ENCODE results near the gene ITPKB. TPM values are rescaled to one million over a fixed set of nuclear protein-coding genes. Genes with fewer than 3 reads are reported as not detected.

Gene ITPKB
- total RNA-seq, 6 experiments from 2014 or later = 1.7 to 3.0 (median 2.2) TPM

DNA sequence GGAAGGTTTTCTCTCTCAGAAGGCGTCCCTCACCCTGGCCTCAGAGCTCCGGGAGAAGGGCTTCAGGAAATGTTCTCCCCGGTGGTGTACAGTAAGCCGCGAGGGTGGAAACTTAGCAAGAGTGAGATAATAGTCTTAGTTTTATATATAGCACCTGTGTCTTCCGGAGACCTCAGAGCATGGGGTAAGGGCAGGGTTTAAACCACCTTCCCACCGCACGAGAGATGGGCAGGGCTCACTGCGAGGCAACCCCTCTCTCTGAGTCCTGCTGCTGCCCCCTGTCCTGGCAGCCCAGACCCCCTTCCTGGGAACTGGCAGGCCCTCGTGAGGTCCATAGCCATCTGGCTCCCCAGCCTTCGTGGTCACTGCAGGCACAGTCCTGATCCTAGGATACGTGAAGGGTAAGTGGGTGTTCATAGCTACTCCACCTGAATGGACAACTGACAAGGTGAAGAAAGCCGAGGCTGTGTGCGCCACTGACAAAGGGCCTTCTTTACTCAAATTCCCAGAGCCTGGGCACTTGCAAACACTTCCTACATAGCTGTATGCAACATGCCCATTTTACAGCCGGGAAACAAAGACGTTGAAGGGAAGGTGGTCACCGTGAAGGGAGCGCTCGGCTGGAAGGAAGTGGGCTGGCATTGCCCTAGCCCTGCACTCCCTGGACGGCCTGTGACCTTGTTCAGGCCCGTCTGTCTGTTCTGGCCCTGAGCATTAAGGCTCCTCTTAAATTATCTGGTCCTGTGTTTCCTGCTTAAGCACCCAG, 26.9 kb downstream of the ITPKB start:
- TF ChIP-seq, protein P1, sequence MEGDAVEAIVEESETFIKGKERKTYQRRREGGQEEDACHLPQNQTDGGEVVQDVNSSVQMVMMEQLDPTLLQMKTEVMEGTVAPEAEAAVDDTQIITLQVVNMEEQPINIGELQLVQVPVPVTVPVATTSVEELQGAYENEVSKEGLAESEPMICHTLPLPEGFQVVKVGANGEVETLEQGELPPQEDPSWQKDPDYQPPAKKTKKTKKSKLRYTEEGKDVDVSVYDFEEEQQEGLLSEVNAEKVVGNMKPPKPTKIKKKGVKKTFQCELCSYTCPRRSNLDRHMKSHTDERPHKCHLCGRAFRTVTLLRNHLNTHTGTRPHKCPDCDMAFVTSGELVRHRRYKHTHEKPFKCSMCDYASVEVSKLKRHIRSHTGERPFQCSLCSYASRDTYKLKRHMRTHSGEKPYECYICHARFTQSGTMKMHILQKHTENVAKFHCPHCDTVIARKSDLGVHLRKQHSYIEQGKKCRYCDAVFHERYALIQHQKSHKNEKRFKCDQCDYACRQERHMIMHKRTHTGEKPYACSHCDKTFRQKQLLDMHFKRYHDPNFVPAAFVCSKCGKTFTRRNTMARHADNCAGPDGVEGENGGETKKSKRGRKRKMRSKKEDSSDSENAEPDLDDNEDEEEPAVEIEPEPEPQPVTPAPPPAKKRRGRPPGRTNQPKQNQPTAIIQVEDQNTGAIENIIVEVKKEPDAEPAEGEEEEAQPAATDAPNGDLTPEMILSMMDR (IDR thresholded peaks at IDR 0.05) = no peak
- H3K27me3 Mint-ChIP-seq (ENCODE audit: insufficient read depth) = no peaks in the 10 kb centered on the region
- DNase-seq = no peak
- H3K4me3 Mint-ChIP-seq = no peak overlapping the region
- no peak overlapping the region for H3K27ac Mint-ChIP-seq
- peaks cover 4% of the 10 kb centered on the region; the same call in 1 of the 2 replicates for H3K36me3 Mint-ChIP-seq (ENCODE audit: low read depth)
- no peaks in the 10 kb centered on the region; the same call in 1 of the 2 replicates for H3K9me3 Mint-ChIP-seq
- peaks cover 31% of the 10 kb centered on the region for H3K4me1 Mint-ChIP-seq (ENCODE audit: low read depth)

DNA sequence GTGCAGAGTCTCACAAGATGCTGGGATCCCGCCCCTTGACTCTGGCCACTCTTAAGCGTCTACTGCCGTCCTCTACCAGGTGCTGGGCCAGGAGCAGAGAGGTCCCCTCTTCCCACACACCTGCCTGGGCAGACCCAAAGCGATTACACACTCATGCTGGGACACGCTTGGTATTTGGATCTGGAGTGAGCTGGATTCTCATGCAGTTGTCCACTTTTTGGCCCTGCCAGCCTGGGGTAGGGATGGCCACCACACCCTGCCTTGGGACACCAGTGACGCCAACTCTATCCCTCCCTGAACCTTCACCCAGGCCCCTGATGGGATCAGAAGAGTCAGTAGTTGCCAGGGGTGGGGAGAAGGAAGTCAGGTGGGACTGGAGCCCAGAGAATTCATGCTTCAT, 28.6 kb downstream of the ITPKB start:
- H3K27me3 Mint-ChIP-seq (ENCODE audit: insufficient read depth) = no peaks in the 10 kb centered on the region
- no peaks in the 10 kb centered on the region; the same call in 1 of the 2 replicates for H3K9me3 Mint-ChIP-seq
- no peak for DNase-seq
- H3K4me3 Mint-ChIP-seq = no peak overlapping the region
- TF ChIP-seq, protein P1 (IDR thresholded peaks at IDR 0.05) = no peak
- no peak overlapping the region for H3K27ac Mint-ChIP-seq
- H3K36me3 Mint-ChIP-seq (ENCODE audit: low read depth) = peaks cover 4% of the 10 kb centered on the region; the same call in 1 of the 2 replicates
- H3K4me1 Mint-ChIP-seq (ENCODE audit: low read depth) = peaks cover 29% of the 10 kb centered on the region

DNA sequence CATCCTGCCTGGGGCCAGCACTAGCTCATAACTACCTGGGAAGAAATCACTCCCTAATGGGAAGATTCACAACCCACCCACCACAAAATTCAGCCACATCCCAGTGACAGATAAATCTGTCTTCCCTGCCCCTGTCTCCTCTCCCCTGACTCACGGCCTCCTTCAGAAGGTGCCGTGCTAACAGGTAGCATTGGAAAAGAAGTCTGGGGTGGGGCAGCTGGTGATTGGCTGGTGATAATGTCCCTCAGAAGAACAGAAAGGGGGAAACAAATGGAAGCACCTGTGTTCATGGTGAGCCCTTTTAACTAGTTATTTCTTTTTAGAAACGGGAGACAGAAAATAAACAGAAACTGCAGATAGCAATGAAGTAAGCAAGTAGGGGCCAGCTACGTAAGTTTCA, 29.1 kb downstream of the ITPKB start:
- Mint-ChIP-seq H3K9me3 (no peaks in the 10 kb centered on the region; the same call in 1 of the 2 replicates), H3K4me3 (no peak overlapping the region), H3K27me3 (ENCODE audit: insufficient read depth) (no peaks in the 10 kb centered on the region), H3K27ac (no peak overlapping the region), H3K36me3 (ENCODE audit: low read depth) (peaks cover 4% of the 10 kb centered on the region; the same call in 1 of the 2 replicates), H3K4me1 (ENCODE audit: low read depth) (peaks cover 29% of the 10 kb centered on the region)
- TF ChIP-seq, protein P1 (IDR thresholded peaks at IDR 0.05) = no peak
- DNase-seq = no peak

DNA sequence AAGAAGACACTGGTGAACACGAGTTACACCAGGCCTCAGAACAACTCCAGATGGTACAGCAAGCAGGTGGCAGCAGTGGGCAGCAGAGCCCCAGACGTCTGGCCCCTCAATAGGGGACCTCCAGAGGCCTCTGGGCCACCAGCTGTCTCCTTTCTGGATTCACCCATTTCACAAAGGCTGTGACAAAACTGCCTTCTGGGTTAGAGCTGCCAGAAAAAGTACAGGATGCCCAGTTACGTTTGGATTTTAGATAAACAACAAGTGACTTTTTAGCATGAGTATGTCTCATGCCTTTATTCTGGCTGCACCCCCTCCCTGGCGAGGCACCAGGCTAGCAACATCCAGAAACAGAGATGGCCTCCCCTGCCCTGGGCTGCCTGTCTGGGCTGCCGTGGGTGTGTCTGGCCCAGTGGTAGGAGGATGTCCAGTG, 30.1 kb downstream of the ITPKB start:
- H3K4me3 Mint-ChIP-seq = no peak overlapping the region
- peak overlapping the region; percentile 79 for H3K27ac Mint-ChIP-seq
- DNase-seq = no peak
- no peaks in the 10 kb centered on the region for H3K36me3 Mint-ChIP-seq (ENCODE audit: low read depth)
- H3K27me3 Mint-ChIP-seq (ENCODE audit: insufficient read depth) = no peaks in the 10 kb centered on the region
- peaks cover 33% of the 10 kb centered on the region for H3K4me1 Mint-ChIP-seq (ENCODE audit: low read depth)
- no peaks in the 10 kb centered on the region for H3K9me3 Mint-ChIP-seq
- TF ChIP-seq, protein P1 (IDR thresholded peaks at IDR 0.05) = no peak; the same call in 1 of the 2 replicates

DNA sequence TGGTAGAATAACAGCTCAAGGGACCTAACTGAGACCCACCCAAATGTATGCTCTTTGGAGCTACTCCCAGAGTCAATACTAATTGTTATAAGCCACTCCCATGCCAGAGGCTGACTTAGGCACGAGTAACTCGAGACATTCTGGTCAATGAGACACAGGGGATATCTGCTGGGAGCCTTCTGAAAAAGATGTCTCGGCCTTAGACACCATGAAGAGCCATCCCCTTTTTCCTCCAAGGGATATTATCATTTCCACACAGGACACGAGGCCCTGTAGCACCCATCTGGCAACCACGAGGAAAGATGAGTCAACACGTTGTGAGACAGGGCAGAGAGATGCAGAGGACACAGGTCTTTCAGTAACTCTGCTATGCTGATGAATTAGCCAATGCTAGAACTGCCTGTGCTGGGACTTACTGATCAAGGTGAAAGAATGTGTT, 30.7 kb downstream of the ITPKB start:
- no peaks in the 10 kb centered on the region for H3K27me3 Mint-ChIP-seq (ENCODE audit: insufficient read depth)
- TF ChIP-seq, protein P1 (IDR thresholded peaks at IDR 0.05) = no peak
- 0 out of 2 replicates have a peak overlapping the region, but pooled peaks have one; percentile 16 for H3K4me3 Mint-ChIP-seq
- H3K27ac Mint-ChIP-seq = peak overlapping the region; percentile 79
- DNase-seq = peak; percentile 91
- peaks cover 38% of the 10 kb centered on the region for H3K4me1 Mint-ChIP-seq (ENCODE audit: low read depth)
- H3K36me3 Mint-ChIP-seq (ENCODE audit: low read depth) = no peaks in the 10 kb centered on the region
- H3K9me3 Mint-ChIP-seq = no peaks in the 10 kb centered on the region
